Spleen (tissue), 11 donors: ENCODE data around the gene EIPR1. TPM values are rescaled to one million over a fixed set of nuclear protein-coding genes. Genes with fewer than 3 reads are reported as not detected.

ENCODE experiments used
- DNase-seq: peaks from one replicate; pipeline ENCODE4 v3.0.0-alpha.2; 2020
- H3K27ac ChIP-seq, 8 donors: fragments of 200-600 bp; sonication (generic) in 7 of 8; 1 replicate in 4 of 8; 2 replicates in 4 of 8; pipeline versions ENCODE4 v1.5.0 to v1.8.0; 2016 to 2021; ENCODE audit warnings: inconsistent platforms in 4 of 8, mild to moderate bottlenecking in 4 of 8, moderate library complexity in 1 of 8
- H3K27me3 ChIP-seq, 7 donors: fragments of 200-600 bp; sonication (generic) in 6 of 7; replicated peaks in 1 of 7; 1 replicate in 4 of 7; 2 replicates in 3 of 7; pipeline versions ENCODE4 v1.5.0 to v1.8.0; 2016 to 2021; ENCODE audit warnings: inconsistent platforms in 3 of 7, mild to moderate bottlenecking in 1 of 7
- H3K36me3 ChIP-seq, 6 donors: fragments of 200-600 bp; sonication (generic) in 5 of 6; 1 replicate in 4 of 6; 2 replicates in 2 of 6; pipeline versions ENCODE4 v1.5.0 to v1.8.0; 2016 to 2021; ENCODE audit warnings: inconsistent platforms in 2 of 6
- H3K4me1 ChIP-seq, 6 donors: fragments of 200-600 bp; sonication (generic) in 5 of 6; 1 replicate in 3 of 6; 2 replicates in 3 of 6; pipeline versions ENCODE4 v1.5.0 to v1.8.0; 2016 to 2021; ENCODE audit warnings: inconsistent platforms in 3 of 6
- H3K4me3 ChIP-seq, 8 donors: fragments of 200-600 bp; sonication (generic) in 7 of 8; 1 replicate in 4 of 8; 2 replicates in 4 of 8; pipeline versions ENCODE4 v1.5.0 to v1.8.0; 2016 to 2021; ENCODE audit warnings: inconsistent platforms in 4 of 8, mild to moderate bottlenecking in 4 of 8, moderate library complexity in 2 of 8
- H3K9me3 ChIP-seq, 8 donors: fragments of 200-600 bp; sonication (generic) in 7 of 8; 1 replicate in 4 of 8; 2 replicates in 4 of 8; pipeline versions ENCODE4 v1.5.0 to v1.8.0; 2016 to 2021; ENCODE audit warnings: inconsistent platforms in 4 of 8
- POLR2A ChIP-seq, 3 donors: fragments of 450-650 bp; IDR thresholded peaks; one replicate each; pipeline ENCODE4 v1.5.1; 2017; ENCODE audit warnings: antibody characterized with exemption in 3 of 3, mild to moderate bottlenecking in 1 of 3
- POLR2AphosphoS5 ChIP-seq, 3 donors: sonication (generic); formaldehyde crosslinking; IDR thresholded peaks; one replicate each; pipeline ENCODE4 v1.5.1; 2017; ENCODE audit warnings: antibody characterized with exemption in 3 of 3
- WGBS, 5 donors: extraction: QIAGEN DNeasy Blood & Tissue Kit in 3 of 5; methylation state at CpG; one replicate each; pipeline versions ENCODE4 v1.1.5 to v1.1.7; 2013 to 2018; 5-methylcytosine and 5-hydroxymethylcytosine counted together
- intact Hi-C: fragments of 100-400 bp; cut with DNase I; formaldehyde crosslinking; loops from one replicate; pipeline ENCODE4 v1.15.0; 2023; ENCODE audit warnings: low total_unique reads
- polyA plus RNA-seq, 3 donors: library from polyadenylated mRNA; stranded (reverse); fragments of 200-250 nt; gene quantifications; one replicate each; pipeline ENCODE4 v1.2.1, GENCODE V29; 2013
- total RNA-seq, 7 donors: library from RNA; depleted of rRNA in 3 of 7; stranded (reverse); fragments of >200 nt in 3 of 7; fragmentation: NEBNext Ultra II Directional in 4 of 7; extraction: Animal tissue kit (Norgen Biotek cat#: 25700) in 4 of 7; gene quantifications; one replicate each; pipeline versions ENCODE4 v1.1.0 to v1.2.1, GENCODE V29; 2016 to 2021
- TF ChIP-seq, protein P1 (sequence below), 11 experiments: fragments of 200-600 bp in 7 of 11; fragments of 450-650 bp in 4 of 11; sonication (generic) in 4 of 11; IDR thresholded peaks in 8 of 11; conservative IDR thresholded peaks in 3 of 11; 1 replicate in 7 of 11; 2 replicates in 4 of 11; pipeline versions ENCODE4 v1.4.0 to v1.8.0; 2016 to 2021; ENCODE audit warnings: antibody characterized with exemption in 11 of 11, inconsistent platforms in 4 of 11, mild to moderate bottlenecking in 1 of 11
- donor health status: healthy with polysubstance abuse.
- donor health status: DM: no; HTN: no; CAD: no; lungs with moderate emphysema.
- donor health status: DM: no; HTN: no; CAD: no.
- donor health status: Bipolar disorder and iron deficiency.
- donor health status: healthy.
- donor health status: DM: no; HTN: no; CAD: no.
- donor health status: DM: yes; HTN: yes; CAD: no.

The EIPR1 gene
- total and polyA plus RNA-seq, 10 donors = 16.1 to 60.1 (median 26.3) TPM

DNA sequence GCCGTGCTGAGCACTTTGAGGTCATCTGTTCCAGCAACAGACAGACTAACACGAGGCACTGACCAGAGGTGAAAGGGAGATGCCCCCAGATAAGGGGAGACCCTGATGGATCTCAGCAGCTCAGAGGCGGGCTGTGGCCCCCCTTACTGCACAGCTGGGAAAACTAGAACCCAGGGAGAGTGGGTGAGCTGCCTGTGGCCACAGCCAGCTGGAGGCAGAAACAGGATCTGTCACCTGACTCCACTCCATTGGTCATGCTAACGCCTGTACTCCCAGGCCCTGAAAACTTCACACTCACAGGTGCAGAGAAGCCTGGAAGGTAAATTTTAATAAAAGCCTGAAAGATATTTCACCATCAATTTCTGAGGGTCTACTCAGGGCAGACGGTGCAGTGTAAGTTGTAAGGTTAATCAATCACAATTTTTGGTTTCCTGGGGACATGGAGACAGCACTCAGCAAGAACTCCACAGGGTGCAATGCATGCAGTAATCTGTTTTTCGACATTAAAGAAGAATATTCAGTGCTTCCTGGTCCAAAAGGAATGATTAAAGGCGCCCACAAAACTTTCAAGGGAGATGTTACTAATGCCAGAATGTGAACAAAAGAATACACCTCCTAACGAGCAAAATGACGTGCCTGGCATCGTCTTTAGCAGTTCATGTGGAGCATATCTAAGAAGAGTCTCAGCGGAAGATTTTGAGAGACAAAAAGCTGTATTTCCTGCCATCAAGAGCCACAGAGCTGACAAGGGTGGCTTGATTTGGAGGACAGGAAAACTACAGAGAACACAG lies 173.4 kb downstream of the EIPR1 start:
- Histone ChIP-seq H3K27ac (no peak overlapping the region), H3K9me3 (peaks cover 0 to 6% (median 0%) of the 10 kb centered on the region in 8 donors), H3K27me3 (no peaks in the 10 kb centered on the region), H3K4me1 (no peaks in the 10 kb centered on the region), H3K4me3 (no peak overlapping the region), H3K36me3 (peaks cover 0 to 59% (median 3%) of the 10 kb centered on the region in 6 donors)
- TF ChIP-seq, protein P1, sequence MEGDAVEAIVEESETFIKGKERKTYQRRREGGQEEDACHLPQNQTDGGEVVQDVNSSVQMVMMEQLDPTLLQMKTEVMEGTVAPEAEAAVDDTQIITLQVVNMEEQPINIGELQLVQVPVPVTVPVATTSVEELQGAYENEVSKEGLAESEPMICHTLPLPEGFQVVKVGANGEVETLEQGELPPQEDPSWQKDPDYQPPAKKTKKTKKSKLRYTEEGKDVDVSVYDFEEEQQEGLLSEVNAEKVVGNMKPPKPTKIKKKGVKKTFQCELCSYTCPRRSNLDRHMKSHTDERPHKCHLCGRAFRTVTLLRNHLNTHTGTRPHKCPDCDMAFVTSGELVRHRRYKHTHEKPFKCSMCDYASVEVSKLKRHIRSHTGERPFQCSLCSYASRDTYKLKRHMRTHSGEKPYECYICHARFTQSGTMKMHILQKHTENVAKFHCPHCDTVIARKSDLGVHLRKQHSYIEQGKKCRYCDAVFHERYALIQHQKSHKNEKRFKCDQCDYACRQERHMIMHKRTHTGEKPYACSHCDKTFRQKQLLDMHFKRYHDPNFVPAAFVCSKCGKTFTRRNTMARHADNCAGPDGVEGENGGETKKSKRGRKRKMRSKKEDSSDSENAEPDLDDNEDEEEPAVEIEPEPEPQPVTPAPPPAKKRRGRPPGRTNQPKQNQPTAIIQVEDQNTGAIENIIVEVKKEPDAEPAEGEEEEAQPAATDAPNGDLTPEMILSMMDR (IDR thresholded peaks at IDR 0.05 in 8 of 11, conservative IDR thresholded peaks at IDR 0.05 in 3 of 11) = no peak
- no peak for TF ChIP-seq POLR2AphosphoS5 (IDR thresholded peaks at IDR 0.05)
- no peak for TF ChIP-seq POLR2A (IDR thresholded peaks at IDR 0.05)
- no peak for DNase-seq
- intact Hi-C loops = no loop called here
- 89 to 92% (median 91%) methylated on average over 11 of the region's 11 CpGs for WGBS, 5 donors

DNA sequence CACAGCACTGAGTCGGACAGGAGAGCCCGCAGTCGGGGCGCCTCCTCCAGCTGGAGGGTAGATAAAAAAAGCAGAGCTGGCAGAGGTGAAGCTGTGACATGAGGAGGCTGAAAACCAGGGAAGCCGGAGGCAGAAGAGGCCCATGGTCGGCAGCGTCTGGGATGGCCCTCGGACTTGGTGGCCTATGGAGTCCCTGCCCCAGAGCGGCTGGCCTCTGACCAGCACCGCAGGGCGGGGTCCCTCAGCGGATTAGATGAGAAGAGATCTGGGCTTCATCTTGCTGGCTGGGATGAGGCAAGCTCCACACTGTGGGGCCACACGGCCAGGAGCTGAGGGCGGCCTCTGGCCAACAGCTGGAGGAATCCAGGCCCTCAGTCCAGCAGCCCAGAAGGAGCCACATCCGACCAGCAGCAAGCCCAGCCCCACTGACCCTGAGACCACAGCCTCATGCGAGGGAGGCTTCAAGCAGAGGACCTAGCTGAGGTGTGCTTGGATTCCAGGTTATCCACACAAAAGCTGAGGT lies 174.1 kb downstream of the EIPR1 start:
- no peak for TF ChIP-seq POLR2A (IDR thresholded peaks at IDR 0.05)
- no peak for TF ChIP-seq POLR2AphosphoS5 (IDR thresholded peaks at IDR 0.05)
- TF ChIP-seq, protein P1 (IDR thresholded peaks at IDR 0.05 in 8 of 11, conservative IDR thresholded peaks at IDR 0.05 in 3 of 11) = no peak
- no peak for DNase-seq
- WGBS, 5 donors = 86 to 98% (median 97%) methylated on average over 4 to 16 of the region's 16 CpGs
- H3K27ac ChIP-seq = no peak overlapping the region
- intact Hi-C loops = no loop called here
- no peaks in the 10 kb centered on the region for H3K4me1 ChIP-seq
- peaks cover 0 to 53% (median 3%) of the 10 kb centered on the region in 6 donors for H3K36me3 ChIP-seq
- H3K27me3 ChIP-seq = no peaks in the 10 kb centered on the region
- H3K4me3 ChIP-seq = no peak overlapping the region
- peaks cover 0 to 6% (median 0%) of the 10 kb centered on the region in 8 donors for H3K9me3 ChIP-seq

DNA sequence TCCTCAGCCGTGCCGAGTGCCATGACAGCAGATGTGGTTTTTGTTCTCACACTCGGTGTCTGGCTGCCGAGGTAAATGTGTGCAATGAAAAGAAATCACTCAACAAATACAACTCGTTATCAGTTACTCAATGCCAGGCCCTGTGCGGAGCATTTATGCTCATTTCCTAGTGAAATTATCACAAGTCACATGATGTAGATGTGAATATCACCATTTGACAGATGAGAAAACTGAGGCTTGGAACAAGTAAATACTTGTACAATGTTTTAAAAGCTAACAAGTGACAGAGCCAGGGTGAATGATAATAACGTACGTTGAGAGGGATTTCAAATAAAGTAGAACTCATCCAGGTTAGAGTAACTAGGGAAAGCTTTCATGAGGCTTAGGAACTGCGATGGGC lies 174.7 kb downstream of the EIPR1 start:
- Histone ChIP-seq H3K4me1 (no peaks in the 10 kb centered on the region), H3K4me3 (no peak overlapping the region), H3K27ac (no peak overlapping the region), H3K36me3 (peaks cover 0 to 47% (median under 1%) of the 10 kb centered on the region in 6 donors), H3K9me3 (peaks cover 0 to 6% (median 0%) of the 10 kb centered on the region in 8 donors), H3K27me3 (no peaks in the 10 kb centered on the region)
- intact Hi-C loops = no loop called here
- DNase-seq = no peak
- TF ChIP-seq, protein P1 (IDR thresholded peaks at IDR 0.05 in 8 of 11, conservative IDR thresholded peaks at IDR 0.05 in 3 of 11) = no peak
- no peak for TF ChIP-seq POLR2AphosphoS5 (IDR thresholded peaks at IDR 0.05)
- no peak for TF ChIP-seq POLR2A (IDR thresholded peaks at IDR 0.05)
- 89 to 97% (median 93%) methylated on average over 9 of the region's 9 CpGs for WGBS, 5 donors

DNA sequence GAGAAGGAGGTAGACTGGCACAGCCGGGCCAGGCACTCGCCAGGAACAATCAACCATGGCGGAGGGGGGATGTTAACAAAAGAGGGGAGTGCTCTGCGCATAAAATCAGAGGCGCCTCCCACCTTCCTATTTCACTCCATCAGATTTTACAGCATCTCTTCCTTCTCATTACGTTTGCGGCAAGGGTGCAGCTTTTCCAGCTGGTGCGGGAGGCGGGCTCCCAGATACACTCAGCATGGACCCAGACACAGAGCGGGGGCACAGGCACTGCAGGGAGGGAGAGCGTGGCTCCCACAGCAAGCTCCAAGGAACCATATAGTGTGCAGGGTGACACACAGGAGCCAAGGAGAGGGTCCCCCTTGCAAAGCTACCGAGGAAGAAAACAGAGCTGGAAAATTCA lies 176.3 kb downstream of the EIPR1 start:
- TF ChIP-seq POLR2A (IDR thresholded peaks at IDR 0.05) = no peak
- TF ChIP-seq, protein P1 (IDR thresholded peaks at IDR 0.05 in 8 of 11, conservative IDR thresholded peaks at IDR 0.05 in 3 of 11) = no peak
- no peak for TF ChIP-seq POLR2AphosphoS5 (IDR thresholded peaks at IDR 0.05)
- 96 to 97% (median 97%) methylated on average over 12 of the region's 12 CpGs for WGBS, 5 donors
- Histone ChIP-seq H3K36me3 (peaks cover 0 to 50% (median 6%) of the 10 kb centered on the region in 6 donors), H3K9me3 (peaks cover 0 to 6% (median 0%) of the 10 kb centered on the region in 8 donors), H3K4me3 (no peak overlapping the region), H3K4me1 (peaks cover 0 to 2% (median 0%) of the 10 kb centered on the region in 6 donors), H3K27ac (no peak overlapping the region), H3K27me3 (no peaks in the 10 kb centered on the region)
- intact Hi-C loops = no loop called here
- DNase-seq = no peak
